GM19324 (cell line): ENCODE data around the gene PLEKHA8.
"Not testable (repeated sequence)": the region's sequence is repeated elsewhere in the genome, so short reads cannot be mapped to it uniquely, and the experiment has no call there.

ENCODE experiments used
- ATAC-seq: cut with Tn5 transposase; IDR thresholded peaks from one replicate; pipeline ENCODE4 v1.9.1; 2021; ENCODE audit warnings: mild to moderate bottlenecking, moderate library complexity; ENCODE audit not compliant: unreplicated experiment, low FRiP score

The PLEKHA8 gene

DNA sequence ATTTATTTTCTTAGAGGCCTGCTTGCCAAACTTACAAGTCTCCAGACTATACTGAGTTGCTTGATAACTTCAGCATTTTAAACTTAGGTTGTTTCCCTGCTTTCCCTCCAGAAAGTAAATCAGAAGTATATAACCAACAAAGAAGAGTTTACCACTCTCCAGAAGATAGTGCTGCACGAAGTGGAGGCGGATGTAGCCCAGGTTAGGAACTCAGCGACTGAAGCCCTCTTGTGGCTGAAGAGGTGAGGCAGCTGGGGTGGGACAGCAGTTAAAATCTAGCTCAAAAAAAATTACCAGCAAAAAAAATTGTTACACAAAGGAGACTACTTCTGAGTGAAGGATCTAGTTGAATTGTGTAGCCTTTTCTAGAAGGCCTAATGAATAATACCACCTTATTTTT, 33.6 kb downstream of the PLEKHA8 start:
- not testable (repeated sequence) for ATAC-seq

DNA sequence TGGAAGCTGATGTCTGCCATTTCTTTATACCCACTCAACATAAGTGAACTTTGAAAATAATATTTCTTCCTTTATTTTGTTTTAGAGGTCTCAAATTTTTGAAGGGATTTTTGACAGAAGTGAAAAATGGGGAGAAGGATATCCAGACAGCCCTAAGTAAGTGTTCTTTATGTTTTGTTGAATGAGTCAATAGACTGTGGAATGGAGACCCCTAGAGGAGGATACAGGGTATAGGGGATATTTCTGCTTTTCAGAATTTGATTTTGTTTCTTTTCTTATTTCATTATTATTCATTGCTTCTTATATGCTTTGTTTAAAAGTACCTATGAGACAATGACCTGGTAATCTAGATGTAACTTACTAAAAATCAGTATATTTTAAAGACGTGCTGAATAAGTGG, 34.4 kb downstream of the PLEKHA8 start:
- ATAC-seq: no peak

DNA sequence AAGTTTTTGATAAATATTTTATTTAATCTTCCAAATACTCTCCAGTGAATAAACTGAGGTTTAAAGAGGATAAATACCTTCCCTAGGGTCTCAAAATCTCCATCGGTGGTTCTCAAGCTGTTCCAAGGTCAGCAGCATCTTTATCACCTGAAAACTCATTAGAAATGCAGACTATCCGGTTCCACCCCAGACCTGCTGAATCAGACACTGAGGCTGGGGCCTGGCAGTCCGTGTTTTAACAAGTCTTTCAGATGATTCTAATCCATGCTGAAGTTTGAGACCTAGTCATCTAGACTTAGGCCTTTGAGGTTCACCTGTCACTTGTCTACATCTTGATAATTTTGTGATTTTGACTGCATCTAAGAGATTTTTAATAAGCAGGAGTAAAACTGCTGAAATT, 37.5 kb downstream of the PLEKHA8 start:
- no peak for ATAC-seq

DNA sequence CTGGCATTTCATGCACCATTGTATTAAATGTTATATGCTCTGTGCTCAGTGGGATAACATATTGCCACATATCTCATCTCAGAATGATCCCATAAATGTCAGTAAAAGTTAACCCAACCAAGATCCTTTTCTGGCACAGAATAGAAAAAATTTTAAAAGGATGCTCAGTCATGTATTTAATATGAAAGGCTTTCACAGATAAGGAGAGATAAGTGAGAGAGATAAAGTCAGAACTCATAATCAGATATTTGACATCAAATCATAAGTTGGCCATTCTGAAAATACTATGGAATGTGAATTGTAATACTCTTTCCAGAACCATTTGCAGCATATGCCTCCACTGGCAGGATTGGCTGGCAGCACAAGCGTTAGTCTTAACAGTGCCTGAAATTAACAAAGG, 38.5 kb downstream of the PLEKHA8 start:
- no peak for ATAC-seq

DNA sequence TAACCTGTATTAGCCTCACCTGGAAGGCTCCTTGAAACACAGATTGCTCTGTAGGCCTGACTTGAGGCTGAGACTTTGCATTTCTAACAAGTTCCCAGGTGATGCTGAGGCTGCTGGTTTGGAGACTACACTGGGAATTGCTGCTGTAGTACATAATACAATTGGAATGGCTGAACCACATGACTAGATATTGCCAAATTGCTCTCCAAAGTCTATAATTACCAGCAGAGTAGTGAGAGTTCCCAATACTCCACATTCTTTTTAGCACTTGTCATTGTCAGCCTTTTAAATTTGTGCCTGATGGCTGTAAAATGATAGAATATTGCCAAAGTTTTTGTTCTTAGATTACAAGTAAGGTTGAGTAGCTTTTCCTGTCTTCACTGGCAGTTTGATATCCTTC, 39.9 kb downstream of the PLEKHA8 start:
- no peak for ATAC-seq

DNA sequence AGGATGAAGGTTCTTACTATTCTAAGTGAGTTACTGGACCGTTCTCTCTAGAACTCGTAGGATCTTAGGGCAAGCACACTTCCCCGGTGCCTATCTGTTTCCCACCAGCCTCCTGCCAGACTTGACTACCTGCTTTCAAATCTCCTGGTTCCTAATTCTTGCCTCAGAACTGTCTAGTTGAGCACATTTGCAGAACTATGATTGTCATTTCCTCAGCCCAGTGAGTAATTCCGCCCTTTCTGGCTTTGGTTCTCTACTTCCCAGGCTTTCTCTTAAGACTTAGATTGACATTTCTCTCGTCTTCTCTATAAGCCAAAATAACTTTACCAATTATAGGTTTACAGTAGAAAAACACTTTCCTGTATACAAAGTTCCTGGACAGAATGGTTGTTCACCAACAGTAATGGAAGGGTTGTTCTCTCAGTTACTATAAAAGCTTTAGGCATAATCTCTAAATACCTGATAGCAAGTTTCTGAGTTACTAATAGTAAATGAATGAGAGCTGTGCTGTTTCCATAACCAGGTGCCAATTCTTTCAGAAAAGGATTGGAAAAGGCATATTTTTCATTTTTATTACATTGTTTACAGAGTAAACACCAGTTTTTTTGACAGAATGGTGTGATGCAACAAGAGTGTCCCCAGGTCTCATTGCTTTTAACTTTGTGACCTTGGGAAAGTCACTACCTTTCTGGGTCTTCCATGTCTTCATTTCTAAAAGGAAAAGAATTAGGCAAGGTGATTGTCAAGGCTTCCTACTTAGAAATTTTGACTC, 41.1 kb downstream of the PLEKHA8 start:
- no peak for ATAC-seq

DNA sequence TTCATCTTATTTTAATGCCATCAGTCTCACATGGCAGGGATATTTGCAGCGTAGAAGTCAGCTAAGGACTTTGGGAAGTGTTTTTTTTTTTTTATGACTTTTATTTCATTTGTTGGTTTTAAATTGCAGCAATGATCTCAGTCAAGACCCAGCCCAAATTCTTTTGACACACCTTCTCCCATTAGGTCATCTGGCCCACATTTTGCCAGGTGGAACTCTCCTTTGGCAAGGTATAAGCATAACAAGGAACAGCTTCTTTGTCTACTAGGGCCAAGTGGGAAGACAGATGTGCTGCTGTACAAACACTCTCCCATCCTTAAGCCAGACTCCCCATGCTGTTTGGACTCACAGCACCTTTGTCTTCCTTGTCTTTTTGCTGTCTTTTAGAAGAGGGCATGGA, 41.8 kb downstream of the PLEKHA8 start:
- ATAC-seq: no peak

DNA sequence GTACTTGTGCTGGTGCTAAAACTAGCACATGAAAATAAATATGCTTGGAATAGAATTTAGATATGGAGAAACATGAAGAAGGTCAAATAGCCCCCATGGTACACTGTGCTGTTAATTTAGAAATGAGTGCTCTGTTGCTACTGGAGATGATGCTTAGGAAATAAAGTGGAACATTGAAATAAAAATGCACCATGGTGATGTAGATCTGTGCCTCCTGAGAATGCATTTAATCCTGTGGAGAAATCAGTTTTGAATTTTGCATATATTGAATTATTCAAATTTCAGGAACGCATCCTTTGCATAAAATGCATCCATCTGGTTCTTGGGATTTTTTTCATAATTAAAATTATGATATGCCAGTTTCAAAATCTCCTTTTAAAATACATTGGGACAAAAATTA, 44.5 kb downstream of the PLEKHA8 start:
- ATAC-seq: no peak

DNA sequence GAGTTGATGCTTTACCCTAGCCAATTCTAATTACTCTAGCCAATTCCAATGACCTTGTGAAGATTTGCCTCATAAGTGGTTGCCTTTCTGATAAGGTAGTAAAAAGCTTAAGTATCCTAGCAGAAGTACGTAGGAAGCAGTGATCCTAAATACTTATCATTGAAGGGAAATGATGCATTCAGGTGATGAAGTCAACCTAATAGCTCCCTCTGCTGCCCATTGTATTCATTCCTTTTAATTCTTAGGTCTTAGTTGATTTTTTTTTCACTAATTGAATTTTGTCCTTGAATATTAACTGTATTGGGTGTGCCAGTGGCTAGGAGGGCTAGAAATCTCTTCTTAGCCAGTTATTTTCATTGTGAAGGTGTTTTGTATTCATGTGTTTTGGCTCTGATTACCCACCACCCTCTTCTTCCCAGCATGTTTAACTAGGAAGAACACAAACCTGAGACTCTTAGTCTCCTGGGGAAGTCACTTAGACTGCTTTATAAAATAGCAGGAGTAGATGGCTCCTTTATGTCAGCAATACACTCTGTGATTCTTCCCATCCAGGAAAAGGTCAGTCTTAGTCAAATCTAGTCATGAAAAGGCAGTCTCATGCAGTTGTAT, 46.3 kb downstream of the PLEKHA8 start:
- ATAC-seq: no peak

DNA sequence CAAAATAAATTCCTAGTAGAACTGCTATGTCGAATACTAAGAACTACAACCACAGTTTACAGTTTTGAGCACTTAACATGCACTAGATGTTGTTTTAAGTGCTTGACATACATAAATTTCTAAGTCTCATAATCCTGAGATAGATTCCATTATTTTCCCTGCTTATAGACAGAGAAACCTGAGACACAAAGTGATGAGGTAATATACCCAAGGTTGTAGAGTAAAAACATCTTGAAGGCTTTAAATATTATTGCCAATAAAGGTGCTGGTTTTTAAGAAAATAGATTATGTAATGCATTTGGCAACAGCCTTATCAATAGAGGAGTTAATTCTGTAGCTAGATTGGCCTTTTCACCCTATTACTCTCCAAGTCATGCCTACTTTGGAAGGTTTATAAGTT, 48.2 kb downstream of the PLEKHA8 start:
- ATAC-seq: no peak

DNA sequence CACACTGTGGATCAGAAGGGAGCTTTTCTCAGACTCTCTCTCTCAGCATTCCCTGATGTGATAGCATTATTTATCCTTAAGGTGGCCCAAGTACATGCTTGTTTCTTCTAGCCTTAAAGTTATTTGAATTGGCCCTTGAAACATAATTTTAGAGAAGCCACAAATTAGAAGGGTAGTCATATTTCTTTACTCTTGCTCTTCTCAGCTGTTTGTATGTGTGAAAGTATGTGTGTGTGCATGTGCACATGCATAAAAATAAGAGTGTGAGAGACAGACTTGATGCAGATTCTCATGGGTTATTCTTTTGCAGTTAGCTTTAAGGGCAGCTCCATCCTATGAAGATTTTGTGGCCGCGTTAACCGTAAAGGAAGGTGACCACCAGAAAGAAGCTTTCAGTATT, 50.1 kb downstream of the PLEKHA8 start:
- ATAC-seq: no peak

DNA sequence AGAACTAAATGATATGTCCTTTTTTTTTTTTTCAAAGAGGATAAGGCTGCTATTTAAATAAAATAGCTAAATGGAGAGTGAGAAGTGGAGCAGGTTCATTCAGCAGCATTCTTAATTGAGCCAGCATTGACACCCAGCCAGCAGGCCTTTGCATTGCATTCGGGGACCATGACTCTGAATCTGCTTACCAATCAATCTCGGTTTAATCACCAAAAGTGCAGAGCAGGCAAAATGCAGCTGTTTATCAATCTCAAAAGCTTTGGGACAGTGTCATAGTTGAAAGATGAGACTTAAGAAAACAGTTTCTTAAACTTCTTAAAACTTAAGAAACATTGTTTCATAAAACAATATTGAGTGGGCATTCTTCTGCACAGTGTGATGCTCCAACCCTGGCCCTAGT, 51.7 kb downstream of the PLEKHA8 start:
- no peak for ATAC-seq

DNA sequence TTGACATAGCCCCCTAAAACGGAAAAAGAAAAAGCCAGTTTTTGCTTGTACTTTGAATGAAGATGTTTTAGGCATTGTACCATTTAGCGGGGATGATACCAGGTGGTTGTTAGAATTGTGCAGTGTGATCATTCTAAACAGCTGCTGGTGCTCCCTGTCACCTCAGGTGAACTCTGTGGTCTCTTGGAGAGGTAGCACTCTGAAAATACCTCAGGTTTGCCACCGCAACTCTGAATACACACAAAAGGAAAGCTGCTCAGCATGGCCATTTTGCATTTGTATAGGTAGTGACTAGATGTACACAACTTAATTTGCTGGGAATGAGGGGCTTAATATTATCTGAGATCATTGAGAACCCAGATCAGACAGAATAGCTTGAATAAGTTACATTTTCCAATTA, 52.6 kb downstream of the PLEKHA8 start:
- ATAC-seq: no peak

DNA sequence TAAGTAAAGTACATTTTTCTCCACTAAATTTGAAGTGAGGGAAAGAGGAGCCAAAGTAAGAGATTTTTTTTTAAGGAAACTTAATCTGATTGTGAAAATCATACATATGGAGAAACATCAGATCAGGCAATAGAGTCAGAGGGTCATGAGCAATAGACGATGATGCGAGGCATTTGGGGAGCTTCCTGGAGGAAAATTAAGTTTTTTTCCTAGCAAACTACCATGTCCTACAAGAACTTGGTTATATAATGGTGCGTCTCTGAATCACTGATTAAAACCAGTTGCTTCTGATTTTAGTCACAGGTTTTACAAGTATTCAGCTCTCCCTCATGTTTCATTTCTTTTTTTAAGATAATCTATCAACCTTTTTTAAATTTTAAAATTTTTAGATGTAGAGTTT, 54.5 kb downstream of the PLEKHA8 start:
- ATAC-seq: no peak

DNA sequence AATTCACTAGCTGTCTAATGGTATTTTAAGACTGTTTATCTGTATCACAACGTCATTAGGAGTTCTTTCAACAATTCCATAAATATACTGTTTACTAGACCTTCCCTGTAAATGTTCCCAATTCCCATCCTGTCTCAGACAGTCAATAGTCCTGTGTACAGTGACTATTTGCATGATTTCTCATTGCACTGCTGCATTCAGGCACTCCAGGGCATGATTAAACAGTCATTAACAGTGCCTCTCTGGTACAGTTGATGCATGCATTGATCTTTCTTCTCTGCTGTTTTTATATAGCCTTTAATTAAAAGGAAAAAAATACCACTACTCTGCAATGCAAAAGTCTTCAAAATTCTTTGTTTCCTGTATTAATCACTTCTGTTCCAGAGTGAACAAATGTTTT, 55.1 kb downstream of the PLEKHA8 start:
- no peak for ATAC-seq

DNA sequence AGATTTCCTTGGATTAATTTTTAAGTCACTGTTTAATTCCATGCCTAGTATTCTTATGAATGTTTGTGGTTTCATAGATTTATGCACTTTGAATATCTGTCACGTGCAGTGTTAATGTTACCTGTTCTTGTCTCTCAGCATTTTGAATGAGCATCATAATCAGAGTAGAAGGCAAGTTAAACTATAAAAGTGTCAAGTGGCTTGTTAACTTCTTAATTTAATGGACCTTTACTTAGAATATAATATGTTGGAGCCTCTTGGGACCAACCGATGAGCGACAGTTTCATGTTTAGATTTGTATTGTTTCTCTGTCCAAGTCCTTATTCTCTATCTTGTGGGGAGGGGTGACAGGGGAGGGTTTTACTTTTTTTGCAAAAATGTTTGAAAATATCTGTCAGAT, 56.0 kb downstream of the PLEKHA8 start:
- ATAC-seq: no peak

DNA sequence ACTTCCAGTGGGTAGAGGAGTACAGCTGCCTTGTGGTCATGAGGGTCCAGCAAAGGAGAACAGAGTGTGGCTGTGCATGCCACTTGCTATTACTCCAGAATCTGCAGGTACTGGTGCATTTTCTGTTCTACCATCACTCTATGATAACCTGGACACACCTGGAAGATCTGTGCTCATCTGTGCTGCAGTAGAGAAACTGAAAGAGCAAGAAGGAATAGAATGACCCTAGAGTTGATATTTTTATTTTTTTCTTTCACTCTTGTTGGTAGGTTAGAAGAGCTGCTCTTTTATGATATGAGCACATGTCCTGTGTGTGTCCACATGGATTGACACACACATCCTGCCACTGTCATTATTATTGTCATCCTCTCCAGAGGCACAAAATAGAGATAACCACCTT, 58.3 kb downstream of the PLEKHA8 start:
- ATAC-seq: no peak

DNA sequence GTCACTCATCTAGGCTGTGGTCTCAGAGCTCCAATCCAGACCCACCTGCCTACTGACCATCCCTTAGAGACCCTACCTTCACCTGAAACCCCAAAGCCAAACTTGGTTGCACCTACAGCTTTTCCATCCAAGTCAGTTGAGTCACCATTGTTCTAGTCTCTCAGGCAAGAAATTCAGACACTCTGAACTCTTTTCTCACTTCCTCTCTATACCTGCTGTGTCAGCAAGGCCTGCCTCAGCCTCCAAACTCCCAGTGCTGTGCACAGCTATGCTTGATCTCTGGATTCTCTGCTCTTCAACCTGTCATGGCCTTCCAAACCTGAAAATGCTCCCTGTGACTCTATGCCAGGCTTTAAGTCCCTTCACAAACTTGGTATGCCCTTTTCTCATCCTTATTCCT, 59.2 kb downstream of the PLEKHA8 start:
- no peak for ATAC-seq

DNA sequence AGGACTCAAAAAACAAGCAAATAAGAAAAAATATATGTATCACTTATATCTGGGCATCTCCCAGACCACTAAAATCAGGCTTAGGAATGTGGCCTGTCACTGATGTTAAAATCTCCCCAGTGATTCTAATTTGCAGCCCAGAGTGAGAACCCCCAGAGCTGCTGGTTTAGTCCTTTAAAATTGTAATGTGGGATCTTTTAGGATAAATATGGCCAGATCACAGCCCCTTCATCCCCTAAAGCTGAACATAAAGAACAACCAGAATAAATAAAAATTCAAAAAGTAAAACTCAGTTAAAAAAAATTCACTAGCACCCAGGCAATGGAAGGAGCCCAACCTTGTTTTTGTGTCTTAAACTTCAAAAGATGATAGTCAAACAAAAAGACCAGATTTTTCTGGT, 60.1 kb downstream of the PLEKHA8 start:
- no peak for ATAC-seq

DNA sequence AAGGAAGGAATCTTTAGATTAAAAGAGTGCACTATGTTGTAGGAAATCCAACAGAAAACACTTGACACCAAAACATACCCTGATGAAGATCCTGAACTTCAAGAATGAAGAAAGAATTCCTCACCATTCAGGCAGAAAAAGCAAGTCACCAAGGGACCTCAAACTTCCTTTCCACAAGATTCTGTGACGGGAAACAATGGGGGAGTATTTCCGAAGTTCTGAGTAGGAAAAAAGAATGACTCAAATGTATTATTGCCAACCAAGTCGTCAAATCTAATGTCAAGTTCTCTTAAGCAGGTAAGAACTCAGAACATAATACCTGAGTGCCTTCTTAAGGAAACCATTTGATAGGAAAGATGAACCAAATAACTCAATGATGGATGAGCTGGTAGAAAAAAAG, 61.9 kb downstream of the PLEKHA8 start:
- ATAC-seq: no peak

DNA sequence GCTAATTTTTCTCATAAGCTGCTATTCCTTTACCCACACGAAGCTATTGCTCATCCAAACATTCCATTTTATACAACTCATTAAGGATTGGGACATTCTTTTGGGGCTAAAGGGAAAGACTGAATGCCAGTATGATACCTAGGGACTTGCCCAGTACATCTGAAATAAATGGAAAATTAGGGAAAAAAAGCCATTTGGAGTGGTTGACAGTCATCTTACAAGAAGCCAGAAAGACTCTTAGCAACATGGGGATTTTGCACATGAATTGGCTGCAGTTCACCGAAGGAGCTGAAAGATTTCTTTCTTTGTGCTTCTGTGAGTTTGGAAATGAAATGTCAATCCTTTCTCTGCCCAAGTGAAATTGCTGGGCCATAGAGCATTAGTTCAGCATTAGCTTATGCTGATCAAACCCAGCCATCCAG, 63.3 kb downstream of the PLEKHA8 start:
- no peak for ATAC-seq

DNA sequence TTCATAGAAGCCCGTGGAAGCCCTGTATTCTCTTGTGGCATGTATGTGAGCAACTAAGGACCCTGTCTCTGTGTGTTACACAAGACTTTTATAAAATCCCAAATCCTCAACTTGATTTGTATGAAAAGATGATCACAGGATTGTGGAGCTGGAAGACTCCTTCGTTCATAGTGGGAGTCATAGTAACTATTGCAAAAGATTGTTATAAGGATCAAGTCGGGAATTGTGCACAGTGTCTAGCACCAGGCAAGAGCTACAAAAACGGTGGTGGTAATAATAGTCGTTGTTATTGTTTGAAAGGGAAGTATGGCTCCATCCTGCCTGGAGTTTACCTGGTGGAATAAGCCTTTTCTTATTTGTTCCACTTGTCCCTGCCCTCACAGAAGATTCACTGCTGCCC, 63.8 kb downstream of the PLEKHA8 start:
- no peak for ATAC-seq
